Measurements from ENCODE around the gene C1orf159.

Gene C1orf159

GRCh38 chr1:1063945-1064831 is 51.7 kb downstream of the C1orf159 start (continued):
- peak; percentile 83; the same call in 1 of the 2 replicates for TF ChIP-seq ZBTB10 (tag by site-specific recombination; IDR thresholded peaks at IDR 0.05)
- peak; percentile 72 for TF ChIP-seq IKZF3 (tag by site-specific recombination; IDR thresholded peaks at IDR 0.05)
- TF ChIP-seq INSM2 (tag by site-specific recombination; IDR thresholded peaks at IDR 0.05): peak; percentile 87
- no peak for TF ChIP-seq ZNF37A (tag by site-specific recombination; IDR thresholded peaks at IDR 0.05)
- no peak for TF ChIP-seq ZNF518A (tag by site-specific recombination; conservative IDR thresholded peaks at IDR 0.05; ENCODE audit: low read depth)
- TF ChIP-seq ZBTB48 (tag by site-specific recombination; IDR thresholded peaks at IDR 0.05): 0 out of 2 replicates have a peak, but pooled peaks have one; percentile 34
- peak; percentile 66; the same call in 1 of the 2 replicates for TF ChIP-seq TSHZ1 (tag by site-specific recombination; IDR thresholded peaks at IDR 0.05; ENCODE audit: borderline replicate concordance)
- no peak for TF ChIP-seq ZNF488 (tag by site-specific recombination; IDR thresholded peaks at IDR 0.05)
- no peak for TF ChIP-seq MYNN (tag by site-specific recombination; IDR thresholded peaks at IDR 0.05; ENCODE audit: borderline replicate concordance)
- no peak for TF ChIP-seq ZNF555 (tag by site-specific recombination; conservative IDR thresholded peaks at IDR 0.05)
- TF ChIP-seq KLF1 (tag by site-specific recombination; IDR thresholded peaks at IDR 0.05): peak; percentile 96
- peak; percentile 97 for TF ChIP-seq ZBTB1 (tag by site-specific recombination; IDR thresholded peaks at IDR 0.05)
- no peak for TF ChIP-seq ZBTB49 (tag by site-specific recombination; IDR thresholded peaks at IDR 0.05; ENCODE audit: low read depth)
- TF ChIP-seq ZNF776 (tag by site-specific recombination; IDR thresholded peaks at IDR 0.05; ENCODE audit: borderline replicate concordance): no peak
- TF ChIP-seq ZNF639 (tag by site-specific recombination; IDR thresholded peaks at IDR 0.05): peak; percentile 88
- TF ChIP-seq SP2 (tag by site-specific recombination; IDR thresholded peaks at IDR 0.05): peak; percentile 88
- TF ChIP-seq ZNF623 (tag by site-specific recombination; IDR thresholded peaks at IDR 0.05): no peak
- 0 out of 2 replicates have a peak, but pooled peaks have one; percentile 61 for TF ChIP-seq ZNF501 (tag by site-specific recombination; IDR thresholded peaks at IDR 0.05)
- TF ChIP-seq ZNF394 (tag by site-specific recombination; IDR thresholded peaks at IDR 0.05; ENCODE audit: borderline replicate concordance): peak; percentile 82
